SU-DHL-6 (cell line): ENCODE data around the gene FAP.

Experiments
- H2AFZ ChIP-seq: fragments of 200-600 bp; sonication (generic); 2 replicates; pipeline ENCODE4 v1.6.1; 2014; ENCODE audit warnings: low read depth, mild to moderate bottlenecking, moderate library complexity, mixed read lengths, antibody characterized with exemption, low read length; ENCODE audit not compliant: severe bottlenecking
- H3F3A ChIP-seq: fragments of 200-600 bp; shearing (Covaris generic); 2 replicates; pipeline ENCODE4 v1.6.0; 2016; ENCODE audit warnings: antibody characterized with exemption, mild to moderate bottlenecking; ENCODE audit not compliant: insufficient read depth
- H3K27ac ChIP-seq: fragments of 200-600 bp; sonication (generic); 2 replicates; pipeline ENCODE4 v1.5.1; 2016; ENCODE audit warnings: low read depth, mild to moderate bottlenecking, low read length, moderate library complexity, mixed read lengths
- H3K27me3 ChIP-seq: fragments of 200-600 bp; sonication (generic), shearing (Covaris generic); 2 replicates; pipeline ENCODE4 v1.6.0; 2014; ENCODE audit warnings: mild to moderate bottlenecking, low read length
- H3K36me3 ChIP-seq: fragments of 200-600 bp; sonication (generic); 2 replicates; pipeline ENCODE4 v1.6.1; 2014; ENCODE audit warnings: mild to moderate bottlenecking, low read length, mixed read lengths
- H3K4me2 ChIP-seq: fragments of 300-600, 200-600 bp; shearing (Covaris generic), sonication (generic); 2 replicates; pipeline ENCODE4 v1.6.0; 2014; ENCODE audit warnings: low read length, low read depth, mild to moderate bottlenecking; ENCODE audit not compliant: poor library complexity, severe bottlenecking
- H3K4me3 ChIP-seq: fragments of 200-600 bp; sonication (generic); 2 replicates; pipeline ENCODE4 v1.5.1; 2014; ENCODE audit warnings: antibody characterized with exemption, low read length, mild to moderate bottlenecking, mixed read lengths; ENCODE audit not compliant: insufficient read depth, poor library complexity, severe bottlenecking
- H3K79me2 ChIP-seq: fragments of 200-600 bp; sonication (generic); 2 replicates; pipeline ENCODE4 v1.6.1; 2014; ENCODE audit warnings: mild to moderate bottlenecking, low read length, moderate library complexity; ENCODE audit not compliant: insufficient read depth
- H3K9ac ChIP-seq: fragments of 200-600 bp; sonication (generic); 2 replicates; pipeline ENCODE4 v1.7.0; 2014; ENCODE audit warnings: mild to moderate bottlenecking, low read length
- H3K9me2 ChIP-seq: fragments of 200-600 bp; sonication (generic); replicated peaks from 2 replicates; pipeline ENCODE4 v1.6.1; 2014; ENCODE audit warnings: low read length; ENCODE audit not compliant: insufficient read depth
- H3K9me3 ChIP-seq: fragments of 200-600 bp; sonication (generic); 2 replicates; pipeline ENCODE4 v1.6.1; 2014; ENCODE audit warnings: low read length, mixed read lengths; ENCODE audit not compliant: insufficient read depth
- H4K20me1 ChIP-seq: fragments of 200-600 bp; sonication (generic); 2 replicates; pipeline ENCODE4 v1.6.1; 2014; ENCODE audit warnings: low read depth, mild to moderate bottlenecking, antibody characterized with exemption, low read length, moderate library complexity, mixed read lengths
- EZH2phosphoT487 ChIP-seq: fragments of 200-600 bp; sonication (generic), shearing (Covaris generic); conservative IDR thresholded peaks from 2 replicates; pipeline ENCODE4 v1.6.1; 2018; ENCODE audit warnings: mild to moderate bottlenecking, antibody characterized with exemption, low read length, moderate library complexity, mixed read lengths
- TF ChIP-seq, protein P1 (sequence below): fragments of 200-600 bp; sonication (generic); IDR thresholded peaks from one replicate; pipeline ENCODE4 v1.5.1; 2017; ENCODE audit warnings: antibody characterized with exemption, mild to moderate bottlenecking, low read length, moderate library complexity; ENCODE audit not compliant: insufficient read depth, poor library complexity, severe bottlenecking

The FAP gene

DNA sequence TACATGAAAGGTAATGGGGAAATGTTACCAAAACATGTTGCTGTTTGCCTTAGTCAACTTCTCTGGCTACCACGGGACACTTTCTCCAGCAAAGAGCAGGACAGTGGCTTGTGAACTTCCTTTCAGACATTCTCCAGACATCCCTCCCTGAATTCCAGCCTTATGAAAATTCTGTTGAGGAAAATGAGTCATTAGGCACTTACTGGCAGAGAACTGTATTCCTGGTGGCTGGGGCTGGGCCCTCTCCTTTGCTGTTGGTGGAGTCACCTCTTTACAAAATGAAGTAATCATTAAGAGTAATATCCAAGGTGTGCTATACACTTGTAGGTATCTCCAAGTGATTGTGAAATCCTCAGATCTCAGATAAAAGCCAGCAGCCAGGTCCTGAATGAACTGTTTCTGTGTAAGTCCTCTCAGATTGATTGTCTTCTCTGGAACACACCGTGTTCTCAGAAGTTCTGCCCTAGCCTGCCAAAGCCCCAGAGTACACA is 1.3 kb upstream of the FAP start:
- H3K4me3 ChIP-seq: no peak overlapping the region
- no peaks in the 10 kb centered on the region for H3K36me3 ChIP-seq
- H3K4me2 ChIP-seq: no peak overlapping the region
- no peaks in the 10 kb centered on the region for H4K20me1 ChIP-seq
- no peaks in the 10 kb centered on the region for H3K27me3 ChIP-seq
- H3F3A ChIP-seq: no peaks in the 10 kb centered on the region
- H3K9me3 ChIP-seq: no peaks in the 10 kb centered on the region
- no peaks in the 10 kb centered on the region for H3K9me2 ChIP-seq
- no peaks in the 10 kb centered on the region for H3K79me2 ChIP-seq
- TF ChIP-seq, protein P1, sequence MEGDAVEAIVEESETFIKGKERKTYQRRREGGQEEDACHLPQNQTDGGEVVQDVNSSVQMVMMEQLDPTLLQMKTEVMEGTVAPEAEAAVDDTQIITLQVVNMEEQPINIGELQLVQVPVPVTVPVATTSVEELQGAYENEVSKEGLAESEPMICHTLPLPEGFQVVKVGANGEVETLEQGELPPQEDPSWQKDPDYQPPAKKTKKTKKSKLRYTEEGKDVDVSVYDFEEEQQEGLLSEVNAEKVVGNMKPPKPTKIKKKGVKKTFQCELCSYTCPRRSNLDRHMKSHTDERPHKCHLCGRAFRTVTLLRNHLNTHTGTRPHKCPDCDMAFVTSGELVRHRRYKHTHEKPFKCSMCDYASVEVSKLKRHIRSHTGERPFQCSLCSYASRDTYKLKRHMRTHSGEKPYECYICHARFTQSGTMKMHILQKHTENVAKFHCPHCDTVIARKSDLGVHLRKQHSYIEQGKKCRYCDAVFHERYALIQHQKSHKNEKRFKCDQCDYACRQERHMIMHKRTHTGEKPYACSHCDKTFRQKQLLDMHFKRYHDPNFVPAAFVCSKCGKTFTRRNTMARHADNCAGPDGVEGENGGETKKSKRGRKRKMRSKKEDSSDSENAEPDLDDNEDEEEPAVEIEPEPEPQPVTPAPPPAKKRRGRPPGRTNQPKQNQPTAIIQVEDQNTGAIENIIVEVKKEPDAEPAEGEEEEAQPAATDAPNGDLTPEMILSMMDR: no peak
- TF ChIP-seq EZH2phosphoT487: no peak
- no peak overlapping the region for H3K9ac ChIP-seq
- H3K27ac ChIP-seq: no peak overlapping the region
- H2AFZ ChIP-seq: no peak overlapping the region

- no peak overlapping the region for H3K4me2 ChIP-seq
- H3F3A ChIP-seq: no peaks in the 10 kb centered on the region
Observed at GRCh38 chr2:162243715-162244114, 470 bp upstream of the FAP start.

DNA sequence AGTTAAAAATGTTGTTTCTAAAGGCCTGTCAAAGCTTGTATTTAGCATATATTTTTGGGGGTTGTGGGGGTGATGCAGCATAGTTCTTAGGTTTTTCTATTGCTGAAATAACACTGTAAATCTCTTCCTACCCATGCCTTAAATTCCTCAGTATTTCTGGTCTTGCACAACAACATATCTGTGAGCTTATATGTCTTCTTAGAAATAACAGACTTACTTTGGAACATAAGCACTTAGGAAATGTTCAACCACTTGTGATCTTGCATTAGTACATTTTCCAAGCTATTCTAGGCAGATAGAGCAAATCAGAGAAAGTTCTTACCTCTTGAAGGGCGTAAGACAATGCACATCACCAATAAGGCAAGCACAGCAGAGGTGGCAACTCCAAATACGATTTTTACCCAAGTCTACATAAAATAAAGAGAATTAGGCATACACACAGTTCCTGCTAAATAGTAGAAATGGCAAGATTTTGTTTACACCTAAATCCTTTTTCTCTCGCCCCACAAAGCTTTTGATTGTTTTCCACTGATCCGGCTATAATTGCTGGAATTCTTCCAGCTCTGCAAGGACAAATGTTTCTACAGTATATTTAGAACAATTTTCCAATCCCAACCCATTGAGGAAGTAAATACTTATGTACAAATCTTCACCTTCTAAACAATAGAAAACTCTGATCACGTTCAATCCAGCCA is 512 bp downstream of the FAP start:
- no peak overlapping the region for H3K27ac ChIP-seq
- H3K36me3 ChIP-seq: no peaks in the 10 kb centered on the region
- no peaks in the 10 kb centered on the region for H3K9me3 ChIP-seq
- no peaks in the 10 kb centered on the region for H4K20me1 ChIP-seq
- no peaks in the 10 kb centered on the region for H3K9me2 ChIP-seq
- no peaks in the 10 kb centered on the region for H3K27me3 ChIP-seq
- no peak overlapping the region for H2AFZ ChIP-seq
- H3K79me2 ChIP-seq: no peaks in the 10 kb centered on the region
- TF ChIP-seq, protein P1: no peak
- TF ChIP-seq EZH2phosphoT487: no peak
- no peak overlapping the region for H3K4me2 ChIP-seq
- H3K9ac ChIP-seq: no peak overlapping the region
- H3F3A ChIP-seq: no peaks in the 10 kb centered on the region
- no peak overlapping the region for H3K4me3 ChIP-seq

More at GRCh38 chr2:162243715-162244114, 470 bp upstream of the FAP start:
- no peaks in the 10 kb centered on the region for H3K36me3 ChIP-seq
- no peak overlapping the region for H3K4me3 ChIP-seq
- no peaks in the 10 kb centered on the region for H3K27me3 ChIP-seq
- no peaks in the 10 kb centered on the region for H4K20me1 ChIP-seq
- H3K9me2 ChIP-seq: no peaks in the 10 kb centered on the region
- H3K27ac ChIP-seq: no peak overlapping the region
- H3K79me2 ChIP-seq: no peaks in the 10 kb centered on the region
- no peak overlapping the region for H2AFZ ChIP-seq
- H3K9ac ChIP-seq: no peak overlapping the region
- no peak for TF ChIP-seq EZH2phosphoT487
- TF ChIP-seq, protein P1: no peak
- H3K9me3 ChIP-seq: no peaks in the 10 kb centered on the region
